HepG2 (cell line): Measurements from ENCODE around the gene NOSIP. TPM values are rescaled to one million over a fixed set of nuclear protein-coding genes. Genes with fewer than 3 reads are reported as not detected.

Experiments
- ATAC-seq: fragments of 200-7000 bp; cut with Tn5 transposase; 3 replicates; pipeline ENCODE4 v1.9.1; 2020; ENCODE audit warnings: mild to moderate bottlenecking, moderate library complexity
- BruUV-seq: library from RNA; stranded (reverse); fragments of 400-500 nt; replicated peaks from 2 replicates; lab custom pipeline; 2021; lab: Mats Ljungman, UMichigan
- CTCF ChIA-PET: fragments of 300-600 bp; formaldehyde crosslinking; extraction: SDS; loops from one replicate; lab custom pipeline; 2021; ENCODE audit warnings: low total read pairs, inconsistent platforms, low intra/inter-chr PET ratio; lab: Yijun Ruan, JAX
- POLR2A ChIA-PET: fragments of 350-600 bp; sonication (Branson Sonifier 250); formaldehyde crosslinking; loops from one replicate; lab custom pipeline; 2020; ENCODE audit warnings: antibody characterized with exemption, inconsistent platforms; lab: Yijun Ruan, JAX
- DNase-seq: peaks from one replicate; pipeline ENCODE4 v3.0.0-alpha.2; 2015; ENCODE audit warnings: low spot score
- FAIRE-seq: peaks from 3 replicates; lab custom pipeline; 2011; peaks lifted over from hg19 to GRCh38; lab: Jason Lieb, UNC
- H2AFZ ChIP-seq: one replicate; pipeline ENCODE4 v1.6.1; 2011; ENCODE audit warnings: low read length, inconsistent platforms
- H3K27ac ChIP-seq: fragments of 300-600 bp; 3 replicates; pipeline ENCODE4 v1.8.0; 2011; ENCODE audit warnings: mixed run types, mild to moderate bottlenecking, mixed read lengths, low read length, inconsistent platforms; ENCODE audit not compliant: insufficient read depth; ENCODE audit errors: extremely low read length
- H3K27me3 ChIP-seq, 2 experiments: fragments of 200-600 bp in 1 of 2; 2 replicates in 1 of 2; 3 replicates in 1 of 2; pipeline versions ENCODE4 v1.6.0 to v1.8.0; 2011; ENCODE audit warnings: low read length in 2 of 2, mild to moderate bottlenecking in 2 of 2, moderate library complexity in 2 of 2, inconsistent platforms in 1 of 2; ENCODE audit not compliant: insufficient read depth in 2 of 2, control insufficient read depth in 1 of 2
- H3K36me3 ChIP-seq, 2 experiments: fragments of 200-600 bp in 1 of 2; replicated peaks in 1 of 2; 2 replicates in 1 of 2; 3 replicates in 1 of 2; pipeline versions ENCODE4 v1.5.1 to v1.8.0; 2011; ENCODE audit warnings: low read length in 2 of 2, inconsistent platforms in 1 of 2; ENCODE audit not compliant: insufficient read depth in 2 of 2, control insufficient read depth in 1 of 2
- H3K4me1 ChIP-seq: 2 replicates; pipeline ENCODE4 v1.5.1; 2012; ENCODE audit warnings: low read length, inconsistent platforms; ENCODE audit not compliant: insufficient read depth
- H3K4me2 ChIP-seq: 2 replicates; pipeline ENCODE4 v1.6.0; 2011; ENCODE audit warnings: low read depth, low read length, inconsistent platforms
- H3K4me3 ChIP-seq, 3 experiments: fragments of 200-600 bp in 1 of 3; sonication (generic), shearing (Covaris generic) in 1 of 3; replicated peaks in 1 of 3; 2 replicates each; pipeline ENCODE4 v1.5.1; 2011 to 2016; ENCODE audit warnings: low read length in 3 of 3, inconsistent platforms in 2 of 3, low read depth in 2 of 3, mild to moderate bottlenecking in 2 of 3, control low read depth in 1 of 3, mixed read lengths in 1 of 3; ENCODE audit not compliant: insufficient read depth in 1 of 3
- H3K79me2 ChIP-seq: one replicate; pipeline ENCODE4 v1.6.1; 2011; ENCODE audit warnings: low read length, inconsistent platforms; ENCODE audit not compliant: insufficient read depth
- H3K9ac ChIP-seq: 2 replicates; pipeline ENCODE4 v1.6.0; 2011; ENCODE audit warnings: mild to moderate bottlenecking, low read depth, low read length, inconsistent platforms; ENCODE audit not compliant: insufficient read depth
- H3K9me3 ChIP-seq: 2 replicates; pipeline ENCODE4 v1.5.1; 2012; ENCODE audit warnings: mild to moderate bottlenecking, low read length
- H4K20me1 ChIP-seq: 2 replicates; pipeline ENCODE4 v1.6.0; 2011; ENCODE audit warnings: inconsistent platforms, mild to moderate bottlenecking, low read length, moderate library complexity; ENCODE audit not compliant: insufficient read depth
- AGO2 ChIP-seq: fragments of 200-400 bp; formaldehyde crosslinking; optimal IDR thresholded peaks from 2 replicates; pipeline ENCODE3; 2017; ENCODE audit warnings: mild to moderate bottlenecking, low read depth, low read length, moderate library complexity
- ESRRA ChIP-seq: sonication (generic); formaldehyde crosslinking; IDR thresholded peaks from 2 replicates; pipeline ENCODE4 v1.5.1; 2020; ENCODE audit warnings: mild to moderate bottlenecking, low read depth, missing genetic modification reagents
- RBFOX2 ChIP-seq: fragments of 200-400 bp; formaldehyde crosslinking; IDR thresholded peaks from 2 replicates; pipeline ENCODE4 v1.6.1; 2017; ENCODE audit warnings: low read depth, mild to moderate bottlenecking, low read length
- ZNF724P ChIP-seq: sonication (generic); formaldehyde crosslinking; IDR thresholded peaks from 2 replicates; pipeline ENCODE4 v1.8.0; 2022; ENCODE audit warnings: missing genetic modification reagents, borderline replicate concordance
- WGBS: methylation state at CpG from one replicate; pipeline ENCODE4 v1.1.6; 2017; ENCODE audit warnings: low lambda C conversion rate; 5-methylcytosine and 5-hydroxymethylcytosine counted together
- in situ Hi-C: cut with HindIII; loops from 2 replicates; pipeline ENCODE4 v1.10.0; 2017; ENCODE audit warnings: low pct_unique_long_range_greater_than_20kb; ENCODE audit not compliant: extremely low pct_ligation_motif_present
- intact Hi-C: fragments of 100-400 bp; cut with micrococcal nuclease; formaldehyde crosslinking; loops from one replicate; pipeline ENCODE4 v1.10.0; 2022; ENCODE audit not compliant: unreplicated experiment
- polyA plus RNA-seq, 8 experiments: library from polyadenylated mRNA; depleted of rRNA in 3 of 8; stranded (reverse) in 7 of 8; unstranded in 1 of 8; fragments of >200 nt; fragmentation: Illumina TruSeq in 4 of 8; extraction: Trizol in 4 of 8; gene quantifications; 2 replicates each; pipeline versions ENCODE4 v1.2.1 to v1.2.3, GENCODE V29; 2011 to 2016; ENCODE audit warnings: low read depth in 4 of 8, missing spikeins in 1 of 8, mixed read lengths in 1 of 8; ENCODE audit not compliant: insufficient read depth in 1 of 8
- total RNA-seq, 5 experiments: library from RNA; depleted of rRNA; stranded (reverse); fragments of >200 nt; fragmentation: Illumina TruSeq; extraction: Trizol; gene quantifications; 2 replicates each; pipeline ENCODE4 v1.2.3, GENCODE V29; 2016; ENCODE audit warnings: low read depth in 1 of 5

NOSIP gene
- total and polyA plus RNA-seq, 2 of the 13 experiments (the other 11 are each of a cell fraction or from before 2014, with no cell fraction given) = 54.3 to 78.0 TPM

GRCh38 chr19:49594157-49594992 lies 14.0 kb upstream of the NOSIP start:
- intact Hi-C loops = no loop called here
- Histone ChIP-seq H3K4me1 (peaks cover 20% of the 10 kb centered on the region), H3K27me3 (no peaks in the 10 kb centered on the region; a peak in 1 of 5 replicates), H3K27ac (no peak overlapping the region), H3K4me3 (no peak overlapping the region), H3K9ac (no peak overlapping the region), H3K4me2 (no peak overlapping the region), H2AFZ (no peak overlapping the region), H4K20me1 (0 out of 2 replicates have a peak, but pooled peaks cover 5% of the 10 kb centered on the region), H3K36me3 (peaks cover 3 to 25% of the 10 kb centered on the region in 2 experiments; a peak in 4 of 5 replicates), H3K79me2 (peaks cover 15% of the 10 kb centered on the region), H3K9me3 (no peaks in the 10 kb centered on the region)
- BruUV-seq = no TSS peak
- POLR2A ChIA-PET = interaction anchor here (1.5 kb wide), 2 partner anchors 46 to 82 kb away, joined by 6 to 8 read pairs; partner anchors contain the start of genes PRMT1 and RRAS
- ATAC-seq (no peak), FAIRE-seq (no peak), DNase-seq (no peak)
- WGBS = 97% methylated on average over 35 of the region's 35 CpGs
- TF ChIP-seq RBFOX2 (peak; percentile 44), ZNF724P (CRISPR knock-in tag) (no peak), ESRRA (CRISPR knock-in tag) (no peak), AGO2 (peak; percentile 52)
- in situ Hi-C loops = loop anchor here (10.0 kb wide), 1 partner anchor 80 kb away; the partner anchor contains the start of gene PRMT1
- CTCF ChIA-PET = no interaction called here
